ENCODE results near the gene ALDH5A1. TPM values are rescaled to one million over a fixed set of nuclear protein-coding genes. Genes with fewer than 3 reads are reported as not detected.

Gene ALDH5A1
- total RNA-seq, 6 experiments from 2014 or later: 0.55 to 2.2 (median 1.2) TPM

GRCh38 chr6:24537771-24538385, 43.1 kb downstream of the ALDH5A1 start:
- peak; percentile 5 for DNase-seq
- peaks cover 14% of the 10 kb centered on the region for H3K4me1 Mint-ChIP-seq (ENCODE audit: low read depth)
- no peak overlapping the region for H3K27ac Mint-ChIP-seq
- TF ChIP-seq CTCF (IDR thresholded peaks at IDR 0.05): no peak
- peaks cover 2% of the 10 kb centered on the region for H3K27me3 Mint-ChIP-seq (ENCODE audit: insufficient read depth)
- H3K4me3 Mint-ChIP-seq: no peak overlapping the region
- H3K36me3 Mint-ChIP-seq (ENCODE audit: low read depth): no peaks in the 10 kb centered on the region
- no peaks in the 10 kb centered on the region for H3K9me3 Mint-ChIP-seq

- TF ChIP-seq CTCF (IDR thresholded peaks at IDR 0.05): no peak
- Mint-ChIP-seq H3K4me3 (no peak overlapping the region), H3K27ac (no peak overlapping the region), H3K36me3 (ENCODE audit: low read depth) (no peaks in the 10 kb centered on the region), H3K9me3 (no peaks in the 10 kb centered on the region), H3K4me1 (ENCODE audit: low read depth) (peaks cover 14% of the 10 kb centered on the region), H3K27me3 (ENCODE audit: insufficient read depth) (peaks cover 4% of the 10 kb centered on the region)
- no peak for DNase-seq
Observed at GRCh38 chr6:24539416-24539815, 44.6 kb downstream of the ALDH5A1 start.

- no peak for TF ChIP-seq CTCF (IDR thresholded peaks at IDR 0.05)
- Mint-ChIP-seq H3K9me3 (no peaks in the 10 kb centered on the region), H3K36me3 (ENCODE audit: low read depth) (no peaks in the 10 kb centered on the region), H3K27ac (no peak overlapping the region), H3K4me3 (no peak overlapping the region), H3K4me1 (ENCODE audit: low read depth) (peaks cover 14% of the 10 kb centered on the region), H3K27me3 (ENCODE audit: insufficient read depth) (peaks cover 4% of the 10 kb centered on the region; the same call in 1 of the 2 replicates)
- DNase-seq: no peak
Observed at GRCh38 chr6:24540197-24540596, 45.4 kb downstream of the ALDH5A1 start.

GRCh38 chr6:24543683-24544082, 48.9 kb downstream of the ALDH5A1 start:
- no peak overlapping the region for H3K4me3 Mint-ChIP-seq
- TF ChIP-seq CTCF (IDR thresholded peaks at IDR 0.05): no peak
- no peaks in the 10 kb centered on the region for H3K9me3 Mint-ChIP-seq
- H3K36me3 Mint-ChIP-seq (ENCODE audit: low read depth): no peaks in the 10 kb centered on the region
- H3K27me3 Mint-ChIP-seq (ENCODE audit: insufficient read depth): peaks cover 22% of the 10 kb centered on the region
- no peak for DNase-seq
- H3K4me1 Mint-ChIP-seq (ENCODE audit: low read depth): no peaks in the 10 kb centered on the region
- H3K27ac Mint-ChIP-seq: no peak overlapping the region

- no peaks in the 10 kb centered on the region for H3K36me3 Mint-ChIP-seq (ENCODE audit: low read depth)
- DNase-seq: no peak
- TF ChIP-seq CTCF (IDR thresholded peaks at IDR 0.05): no peak
- no peaks in the 10 kb centered on the region for H3K9me3 Mint-ChIP-seq
- no peaks in the 10 kb centered on the region for H3K4me1 Mint-ChIP-seq (ENCODE audit: low read depth)
- no peak overlapping the region for H3K4me3 Mint-ChIP-seq
- peaks cover 28% of the 10 kb centered on the region for H3K27me3 Mint-ChIP-seq (ENCODE audit: insufficient read depth)
- no peak overlapping the region for H3K27ac Mint-ChIP-seq
Observed at GRCh38 chr6:24545183-24545582, 50.4 kb downstream of the ALDH5A1 start.

Measured in HFFc6 (cell line).